GM18511 (cell line): ENCODE results near the gene TMEM184B.

Experiments used
- ATAC-seq: cut with Tn5 transposase; IDR thresholded peaks from one replicate; pipeline ENCODE4 v1.9.1; 2021; ENCODE audit warnings: mild to moderate bottlenecking, moderate library complexity; ENCODE audit not compliant: unreplicated experiment

The TMEM184B gene

DNA sequence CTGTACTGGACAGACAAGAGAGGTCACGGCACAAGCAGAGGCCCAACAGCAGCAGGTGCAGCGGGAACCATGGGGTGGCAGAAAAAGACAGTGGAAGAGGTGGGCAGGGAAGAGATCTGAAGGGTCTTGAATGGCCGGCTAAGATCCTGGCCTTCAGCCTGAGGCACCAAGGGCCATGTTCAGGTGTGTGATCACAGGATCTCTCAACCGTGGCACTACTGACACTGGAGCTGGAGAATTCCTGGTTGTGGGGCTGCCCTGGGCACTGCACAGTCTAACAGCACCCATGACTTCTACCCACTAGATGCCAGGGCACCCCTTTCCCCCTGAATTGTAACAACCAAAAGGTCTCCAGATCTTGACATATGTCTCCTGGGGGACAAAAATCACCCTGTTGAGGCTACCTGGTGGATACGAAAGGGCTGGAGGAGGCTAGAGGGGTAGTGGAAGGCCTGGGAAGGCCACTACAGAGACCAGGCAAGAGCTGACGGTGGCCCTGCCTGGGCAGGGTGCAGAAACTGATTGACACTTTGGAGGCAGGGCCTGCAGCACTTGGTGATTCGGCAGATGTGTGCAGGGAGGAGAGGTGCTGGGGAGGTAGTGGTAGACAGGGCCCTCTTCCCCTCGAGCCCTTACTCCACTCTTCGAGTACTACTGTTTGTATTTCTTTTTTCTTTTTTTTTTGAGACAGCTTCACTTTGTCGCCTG lies 36.1 kb upstream of the TMEM184B start:
- ATAC-seq: no peak

DNA sequence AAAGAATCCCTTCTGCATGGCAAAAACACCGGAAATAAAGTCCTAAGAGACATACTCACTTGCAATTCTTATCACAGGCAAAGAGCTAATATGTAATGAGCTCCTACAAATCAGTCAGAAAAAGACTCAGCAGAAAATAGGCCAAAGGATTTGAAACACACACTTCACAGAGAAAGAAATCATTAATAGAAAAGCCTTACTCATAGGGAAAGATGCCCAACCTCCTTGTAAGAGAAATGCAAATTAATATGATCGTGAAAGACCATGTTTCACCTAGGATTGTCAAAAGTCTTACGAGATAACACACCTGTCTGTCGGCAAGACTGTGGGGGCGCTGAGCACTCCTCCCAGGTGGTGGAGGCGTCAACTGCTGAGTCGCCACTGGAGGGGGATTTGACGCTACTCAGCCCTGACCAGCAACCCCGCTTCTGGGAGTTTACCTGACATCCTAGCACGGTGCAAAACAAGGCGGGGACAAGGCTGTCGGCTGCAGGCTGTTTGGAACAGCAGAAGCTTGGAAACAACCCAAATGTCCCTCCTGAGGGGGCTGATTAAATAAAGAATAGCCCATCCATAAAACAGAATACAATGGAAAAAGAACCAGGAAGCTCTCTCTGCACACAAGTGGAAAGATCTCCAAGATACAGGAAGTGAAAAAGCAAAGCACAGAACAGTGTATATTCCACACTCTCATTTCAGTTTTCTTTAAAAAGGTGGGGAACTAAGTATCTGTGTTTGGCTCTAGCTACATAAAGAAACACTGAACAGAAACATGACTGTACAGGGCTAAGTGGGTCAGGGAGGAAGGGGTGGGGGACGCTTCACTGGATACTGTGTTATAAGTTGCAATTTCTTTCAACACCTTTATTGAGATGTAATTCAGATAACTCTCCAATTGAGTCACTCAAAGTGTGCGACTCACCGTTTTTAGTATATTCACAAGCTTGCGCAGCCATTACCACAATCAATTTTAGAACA lies 33.0 kb upstream of the TMEM184B start:
- peak; percentile 85 for ATAC-seq

DNA sequence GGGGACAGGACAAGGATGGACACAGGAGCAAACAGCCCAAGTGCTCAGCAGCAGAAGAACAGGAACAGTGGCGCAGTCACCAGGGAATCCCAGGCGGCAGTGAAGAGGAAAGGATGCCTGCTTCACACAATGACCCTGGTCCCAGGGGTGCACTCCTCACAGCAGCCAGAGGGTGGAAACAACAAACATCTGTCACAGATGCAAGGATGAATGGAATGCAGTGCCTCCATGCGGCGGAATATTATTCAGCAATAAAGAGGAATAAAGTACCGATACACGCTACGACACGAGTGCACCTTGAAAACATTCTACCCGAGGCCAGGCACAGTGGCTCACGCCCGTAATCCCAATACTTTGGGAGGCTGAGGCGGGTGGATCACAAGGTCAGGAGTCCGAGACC lies 31.7 kb upstream of the TMEM184B start:
- ATAC-seq: no peak

DNA sequence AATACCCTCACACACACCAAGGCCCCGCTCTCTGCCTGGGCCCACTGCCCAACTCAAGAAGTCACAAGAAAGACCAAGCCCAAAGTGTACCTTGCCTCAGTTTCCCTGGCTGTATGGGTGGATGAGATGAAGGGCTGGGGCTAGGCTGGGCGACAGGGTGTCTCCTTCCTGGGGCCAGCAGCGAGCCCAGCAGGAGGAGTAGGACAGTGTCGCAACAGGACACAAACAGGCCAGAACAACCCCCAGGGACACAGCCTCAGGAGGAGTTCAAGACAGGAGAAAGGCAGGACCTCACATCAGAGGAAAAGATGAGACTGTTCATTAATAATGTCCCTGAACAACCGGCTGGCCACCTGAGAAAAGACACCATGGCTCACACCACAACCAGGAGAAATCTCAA lies 31.2 kb upstream of the TMEM184B start:
- ATAC-seq: no peak

DNA sequence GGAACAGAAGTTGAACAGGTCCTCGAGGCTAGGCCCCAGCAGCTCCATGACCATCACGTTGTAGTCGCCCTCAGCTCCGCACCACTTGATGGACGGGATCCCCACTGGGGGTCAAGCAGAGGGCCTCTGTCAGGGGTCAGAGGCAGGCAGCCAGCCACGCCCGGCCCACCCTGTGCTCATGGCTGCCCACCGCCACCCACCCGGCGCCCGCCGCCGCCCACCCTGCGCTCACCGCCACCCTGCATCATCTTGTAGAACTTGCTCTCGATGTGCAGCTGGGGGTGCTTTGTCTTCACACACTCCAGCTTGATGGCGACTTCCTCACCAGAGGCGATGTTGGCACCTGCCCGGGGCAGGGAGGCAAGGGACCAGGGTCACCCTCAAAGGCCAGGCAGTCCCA lies 30.1 kb upstream of the TMEM184B start:
- no peak for ATAC-seq

DNA sequence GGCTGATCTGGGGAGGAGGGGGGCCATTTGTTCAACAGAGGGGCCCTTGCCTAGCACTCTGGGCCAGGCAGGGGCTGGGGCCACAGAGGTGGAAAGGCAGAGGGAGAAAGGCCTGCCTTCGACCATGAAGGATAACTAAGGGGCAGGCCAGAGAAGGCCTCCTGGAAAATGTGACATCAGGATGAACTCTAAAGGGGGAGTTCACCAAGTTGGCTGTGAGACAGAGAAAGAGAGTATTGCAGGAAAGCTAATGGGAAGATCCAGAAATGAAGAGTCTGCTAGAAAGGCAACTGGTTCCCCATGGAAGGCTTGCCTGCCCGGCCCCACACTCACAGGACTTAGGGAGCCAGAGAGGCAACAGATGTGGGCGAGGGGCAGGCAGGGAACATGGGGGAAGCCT lies 28.1 kb upstream of the TMEM184B start:
- no peak for ATAC-seq

DNA sequence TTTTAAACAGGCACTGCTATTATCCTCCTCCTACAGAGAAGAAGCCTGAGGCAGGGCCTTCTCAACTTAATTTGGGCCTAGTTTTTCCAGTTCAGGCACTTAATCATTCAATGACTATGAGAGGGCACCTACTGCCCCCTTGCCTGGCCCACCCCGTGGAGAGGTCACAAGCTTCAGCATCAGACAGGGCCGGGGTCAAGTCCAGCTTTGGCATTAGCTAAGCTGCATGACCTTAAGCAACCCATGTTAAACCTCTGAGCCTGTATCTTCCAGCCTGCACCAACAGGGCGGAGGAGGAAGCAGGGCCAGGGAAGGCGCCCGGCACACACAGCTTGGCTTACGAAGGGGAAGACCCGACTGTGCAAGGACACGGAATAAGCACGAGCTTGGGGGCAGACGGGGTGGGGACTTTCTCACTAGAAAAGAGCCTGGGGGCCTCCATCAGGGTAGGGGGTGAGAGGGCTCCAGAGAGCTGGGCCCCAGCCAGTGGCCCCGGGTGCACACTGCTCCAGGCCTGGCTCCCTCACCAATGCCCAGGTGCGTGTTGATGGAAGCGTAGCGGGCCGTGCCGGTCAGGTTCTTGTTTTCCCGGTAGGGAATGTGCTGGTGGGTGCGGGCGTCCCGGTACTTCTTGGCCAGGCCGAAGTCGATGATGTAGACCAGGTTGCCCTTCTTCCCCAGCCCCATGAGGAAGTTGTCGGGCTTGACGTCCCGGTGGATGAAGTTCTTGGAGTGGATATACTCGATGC lies 27.6 kb upstream of the TMEM184B start:
- ATAC-seq: no peak

DNA sequence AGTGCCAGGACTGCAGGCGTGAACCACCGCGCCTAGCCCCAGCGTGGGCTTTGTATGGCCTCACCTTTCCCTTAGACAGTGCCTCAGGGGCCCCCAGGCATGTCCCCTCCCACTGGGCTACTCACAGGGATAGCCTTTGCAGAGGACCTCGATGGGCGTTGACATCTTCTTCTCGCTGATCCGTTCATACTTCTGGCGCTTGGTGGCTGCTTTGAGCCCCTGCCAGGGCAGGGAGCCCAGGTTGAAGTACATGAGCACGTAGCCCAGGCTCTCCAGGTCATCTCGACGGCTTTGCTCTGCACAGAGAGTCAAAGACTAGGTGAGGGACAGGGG lies 26.9 kb upstream of the TMEM184B start:
- ATAC-seq: no peak

DNA sequence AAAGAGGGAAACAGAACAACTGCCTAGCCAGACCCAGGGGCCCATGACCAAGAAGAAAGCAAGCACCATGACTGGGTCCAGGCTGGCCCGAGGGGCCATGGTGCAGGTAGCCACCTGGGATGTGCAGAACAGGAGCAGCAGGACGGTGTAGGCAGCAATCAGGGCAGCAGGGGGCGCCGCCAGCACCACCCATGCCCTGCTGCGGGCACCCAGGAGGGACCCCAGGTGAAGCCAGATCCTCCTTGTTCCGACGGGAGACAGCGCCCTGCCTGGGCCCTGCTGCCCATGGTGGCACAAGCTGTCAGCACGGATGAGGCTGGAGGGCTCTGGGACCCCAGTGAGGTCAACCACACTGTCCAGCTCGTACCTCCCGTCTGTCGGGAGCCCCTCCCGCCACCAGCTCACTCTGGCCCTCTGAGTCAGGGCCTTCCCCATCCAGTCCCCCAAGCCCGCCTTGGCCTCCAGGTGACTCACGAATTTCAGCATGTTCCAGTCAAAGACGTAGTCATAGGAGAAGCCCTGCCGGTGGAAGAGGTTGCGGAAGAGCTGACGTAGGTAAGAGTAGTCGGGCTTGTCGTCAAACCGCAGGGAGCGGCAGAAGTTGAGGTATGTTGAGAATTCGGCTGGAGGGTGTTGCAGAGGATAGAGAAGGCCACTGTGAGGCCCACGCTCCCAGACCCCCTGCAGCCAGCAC lies 25.6 kb upstream of the TMEM184B start:
- ATAC-seq: no peak

DNA sequence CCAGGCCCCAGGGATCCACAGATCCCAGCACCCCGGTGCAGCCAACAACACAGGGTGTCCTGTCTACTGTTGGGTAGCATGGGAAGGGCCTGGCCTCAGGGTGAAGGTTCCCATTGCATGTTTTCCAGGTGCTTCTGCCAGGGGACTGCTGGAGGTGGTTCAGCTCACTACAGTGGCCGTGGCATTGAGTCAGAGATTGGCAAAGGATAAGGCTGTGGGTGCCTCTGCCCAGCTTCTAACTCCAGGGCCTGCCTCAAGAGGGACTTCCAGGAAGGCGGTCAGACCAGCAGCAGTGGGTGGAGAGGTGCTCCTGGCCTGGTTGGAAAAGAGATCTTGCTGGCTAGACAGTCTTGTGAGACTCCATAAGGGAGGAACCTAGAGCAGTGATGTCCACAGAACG lies 23.6 kb upstream of the TMEM184B start:
- ATAC-seq: no peak

DNA sequence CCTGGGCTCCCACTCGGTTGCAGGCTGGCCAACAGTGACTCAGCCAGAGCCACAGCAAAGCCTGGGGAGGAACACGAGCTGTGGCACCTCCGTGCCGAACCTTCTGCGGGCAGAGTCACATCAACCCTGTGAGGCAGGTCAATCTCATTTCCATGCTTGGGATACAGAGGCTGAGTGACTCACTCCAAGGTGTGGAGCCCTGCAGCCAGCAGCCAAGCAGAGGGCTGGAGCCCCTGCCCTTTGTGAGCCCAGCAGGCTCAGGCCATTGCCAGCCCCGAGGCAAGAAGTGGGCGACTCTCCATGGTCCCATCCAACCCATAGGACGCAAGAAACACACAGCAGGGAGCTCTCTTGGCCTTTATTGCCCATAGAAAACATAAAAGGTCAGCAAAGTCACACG lies 23.1 kb upstream of the TMEM184B start:
- no peak for ATAC-seq

DNA sequence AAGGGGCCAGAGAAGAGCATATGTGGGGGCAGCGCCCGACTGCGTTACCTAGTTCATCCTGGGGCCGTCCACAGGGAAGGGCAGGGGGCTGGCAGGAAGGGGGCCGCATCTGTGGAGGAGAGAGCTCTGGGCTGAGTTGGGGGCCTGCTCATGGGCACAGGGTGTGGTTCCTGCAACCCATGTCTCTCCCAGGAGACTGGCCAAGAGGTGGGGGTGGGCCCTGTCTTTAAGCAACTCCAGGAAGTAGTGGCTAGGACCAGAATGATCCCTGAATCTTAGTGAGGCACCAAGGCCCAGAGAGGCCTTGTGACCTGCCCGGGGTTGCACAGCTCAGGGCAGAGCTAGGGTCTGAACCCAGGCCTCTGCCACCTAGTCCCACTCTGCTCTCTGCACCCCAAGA lies 22.5 kb upstream of the TMEM184B start:
- ATAC-seq: no peak

DNA sequence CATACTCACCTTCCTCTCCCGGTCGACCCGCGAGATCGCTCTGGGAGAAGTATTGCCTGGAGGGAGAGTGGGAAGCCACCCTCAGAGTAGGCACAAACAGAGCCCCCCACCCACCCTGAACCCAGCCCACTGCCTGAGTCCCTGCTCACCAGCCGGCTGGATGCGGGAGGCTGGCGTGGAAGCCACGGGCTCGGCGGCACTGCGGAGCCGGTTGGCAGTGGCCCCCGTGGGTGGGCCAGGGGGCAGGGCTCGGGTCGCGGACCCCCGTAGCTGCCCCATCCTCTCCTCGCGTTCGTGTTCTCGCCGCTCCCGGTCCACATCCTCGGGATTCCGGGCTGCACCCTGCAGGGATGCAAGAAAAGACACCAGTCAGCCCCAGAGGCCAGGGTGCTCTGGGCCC lies 21.4 kb upstream of the TMEM184B start:
- no peak for ATAC-seq

DNA sequence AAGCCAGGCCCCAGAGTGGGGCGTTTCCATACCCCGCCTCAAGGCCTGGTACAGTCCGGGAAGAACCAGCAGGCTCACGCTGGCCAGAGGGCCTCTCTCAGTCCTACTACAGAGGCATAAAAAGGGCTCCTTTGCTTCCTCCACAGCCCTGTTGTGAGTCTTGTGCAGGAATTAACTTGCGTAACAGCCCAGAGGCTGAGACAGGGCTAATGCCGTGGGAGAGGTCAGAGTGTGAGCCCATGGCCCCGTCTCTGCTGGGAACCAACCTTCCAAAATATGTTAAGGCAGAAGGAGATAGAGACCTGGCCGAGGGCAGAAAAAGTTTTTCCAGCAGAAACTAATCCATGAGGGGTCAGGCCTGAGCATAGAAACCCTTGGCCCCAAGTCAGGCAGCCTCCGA lies 19.9 kb upstream of the TMEM184B start:
- ATAC-seq: no peak

DNA sequence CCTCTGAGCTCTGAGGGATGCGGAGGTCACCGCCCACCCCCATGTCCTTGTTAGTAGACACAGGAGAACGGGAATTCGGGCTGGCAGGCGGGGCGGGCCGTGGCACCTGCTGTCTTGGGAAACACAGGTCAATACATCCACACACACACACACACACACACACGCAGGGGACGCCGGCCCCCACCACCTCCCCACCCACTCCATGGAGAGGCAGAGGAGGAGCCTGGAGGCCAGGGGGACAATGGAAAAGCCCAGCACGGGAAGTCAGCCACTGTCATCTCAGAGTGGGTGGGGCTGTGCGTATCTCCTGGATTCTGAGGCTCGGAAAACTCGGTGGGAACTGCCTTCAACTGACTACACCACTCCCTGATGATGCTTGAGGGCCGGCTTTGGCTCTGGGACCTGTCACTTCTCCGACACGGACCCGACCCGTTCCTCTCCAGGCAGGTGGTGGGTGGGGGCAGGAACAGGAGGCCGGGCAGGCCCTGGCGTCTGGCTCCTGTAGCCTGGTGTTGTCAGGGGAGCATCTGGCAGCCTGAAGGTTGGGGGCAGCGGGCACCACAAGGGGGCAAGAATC lies 18.5 kb upstream of the TMEM184B start:
- ATAC-seq: no peak

DNA sequence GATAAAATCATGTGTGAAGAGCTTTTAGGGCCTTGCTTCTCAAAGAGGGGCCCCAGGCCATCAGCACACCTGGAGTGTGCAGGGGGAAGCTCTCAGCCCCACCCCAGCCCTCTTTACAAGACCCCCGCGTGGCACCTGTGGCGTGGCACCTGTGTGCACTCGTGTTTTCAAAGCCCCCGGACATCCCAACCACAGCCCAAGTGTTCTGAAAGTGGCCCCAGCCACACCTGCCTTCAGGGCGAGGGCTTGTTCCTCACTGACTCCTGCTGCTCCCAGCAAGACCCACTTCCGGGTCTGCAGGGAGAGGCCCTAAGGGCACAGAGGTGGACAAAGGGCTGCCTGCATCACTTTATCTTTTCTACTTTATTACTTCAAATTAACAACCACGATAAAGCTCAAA lies 17.5 kb upstream of the TMEM184B start:
- ATAC-seq: no peak

DNA sequence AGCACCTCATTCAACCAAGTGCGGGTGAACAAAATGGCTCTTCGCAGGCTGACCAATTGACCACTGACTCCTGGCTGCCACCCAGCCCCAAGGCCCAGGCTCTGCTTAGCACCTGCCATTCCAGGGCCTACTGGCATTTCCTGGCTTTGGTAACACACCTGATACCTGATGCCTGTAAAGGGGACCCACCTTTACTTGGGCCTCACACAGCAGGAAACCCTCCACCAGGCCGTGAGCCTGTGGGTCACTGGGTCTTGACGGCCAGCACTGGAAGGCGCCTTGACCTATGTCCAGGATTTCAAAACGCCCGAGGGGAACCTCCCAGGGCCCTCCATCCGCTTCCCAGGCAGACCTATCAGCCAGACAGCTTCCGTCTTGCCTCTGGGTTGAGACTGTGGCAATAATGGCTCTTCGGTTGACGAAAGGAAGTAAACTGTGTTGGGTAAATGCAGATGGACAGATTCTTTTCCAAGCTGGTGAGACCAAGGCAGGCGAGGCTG lies 16.8 kb upstream of the TMEM184B start:
- no peak for ATAC-seq

DNA sequence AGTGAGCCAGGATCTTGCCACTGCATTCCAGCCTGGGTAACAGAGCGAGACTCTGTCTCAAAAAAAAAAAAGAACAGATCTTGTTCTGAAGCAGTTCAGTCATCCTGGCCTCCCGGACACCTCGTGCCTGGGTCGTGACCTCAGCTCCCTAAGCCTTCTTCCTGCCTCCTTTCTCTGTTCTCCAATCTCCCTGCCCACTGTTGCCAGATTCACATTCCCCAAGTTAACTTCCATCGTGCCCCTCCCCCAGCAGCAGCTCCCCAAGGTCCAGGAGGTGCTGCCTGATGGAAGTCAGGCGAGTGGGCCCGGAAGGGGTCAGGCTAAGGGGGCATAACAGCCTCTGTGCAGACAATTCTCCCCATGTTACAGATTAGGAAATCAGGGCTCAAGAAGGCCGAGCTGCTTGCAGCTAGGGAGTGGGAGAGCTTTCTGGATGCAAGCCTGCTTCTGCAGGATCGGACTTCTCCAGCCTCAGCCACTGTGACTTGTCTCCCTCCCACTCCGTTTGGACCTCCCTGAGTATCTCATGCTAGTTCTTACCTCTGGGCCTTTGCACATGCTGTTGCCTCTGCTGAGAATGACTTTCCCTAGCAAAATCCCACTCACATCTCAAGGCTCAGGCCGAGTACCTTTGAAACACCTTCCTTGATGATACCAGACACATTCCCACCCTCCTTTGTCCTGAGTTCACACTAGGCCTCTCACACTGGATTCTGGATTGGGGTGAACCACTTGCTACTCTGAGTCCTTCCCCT lies 14.3 kb upstream of the TMEM184B start:
- ATAC-seq: no peak

DNA sequence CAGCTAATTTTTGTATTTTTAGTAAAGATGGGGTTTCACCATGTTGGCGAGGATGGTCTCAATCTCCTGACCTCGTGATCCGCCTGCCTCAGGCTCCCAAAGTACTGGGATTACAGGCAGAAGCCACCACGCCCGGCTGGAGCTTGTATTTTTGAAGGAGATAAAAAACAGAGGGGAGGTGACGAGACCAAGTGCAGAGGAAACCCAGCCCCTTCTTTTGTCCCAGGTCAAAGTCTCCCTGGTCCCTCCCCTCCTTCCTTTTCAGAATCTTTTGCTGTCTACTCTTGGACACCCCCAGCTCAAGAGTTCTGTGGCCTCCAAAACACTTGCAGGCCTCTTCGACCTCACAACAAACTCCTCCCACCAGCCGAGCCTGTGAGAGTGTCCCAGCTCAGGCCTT lies 12.2 kb upstream of the TMEM184B start:
- no peak for ATAC-seq

DNA sequence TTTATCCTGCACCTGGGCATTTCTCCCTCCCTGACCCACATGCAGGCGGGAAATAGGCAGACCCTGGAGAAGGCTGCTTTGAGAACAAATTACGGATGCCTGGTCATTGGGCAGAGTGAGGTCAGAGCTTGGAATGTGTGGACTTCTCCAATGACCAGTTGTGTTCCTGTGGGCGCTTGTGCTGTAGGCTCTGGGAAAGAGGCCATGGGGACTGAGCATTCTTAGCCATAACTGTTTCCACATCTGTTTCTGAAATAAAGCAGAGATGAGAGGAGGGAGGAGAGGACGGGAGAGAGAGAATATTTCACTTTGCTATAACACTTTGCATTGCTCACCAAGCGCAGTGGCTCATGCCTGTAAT lies 11.2 kb upstream of the TMEM184B start:
- ATAC-seq: no peak
